ENCODE results near the gene VTI1B.
A peak's percentile ranks its signal among the peaks of the same experiment; 100 is the strongest.

Gene VTI1B

DNA sequence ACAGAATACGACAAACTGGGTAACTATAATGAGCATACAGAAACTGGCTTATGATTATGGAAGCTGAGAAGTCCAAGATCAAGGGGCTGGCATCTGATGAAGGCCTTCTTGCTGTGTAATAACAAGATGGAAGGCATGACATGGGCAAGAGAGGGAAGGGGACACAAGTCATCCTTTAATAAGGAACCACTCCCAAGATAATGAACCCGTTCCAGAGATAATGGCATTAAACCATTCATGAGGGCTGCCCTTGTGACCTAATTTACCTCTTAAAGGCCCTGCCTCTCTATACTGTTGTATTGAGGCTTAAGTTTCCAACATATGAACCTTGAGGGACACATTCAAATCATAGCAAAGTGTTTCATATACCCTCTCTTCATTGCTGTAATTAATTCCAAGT is 4.6 kb upstream of the VTI1B start:
- DNase-seq (ENCODE audit: low read depth): no peak

DNA sequence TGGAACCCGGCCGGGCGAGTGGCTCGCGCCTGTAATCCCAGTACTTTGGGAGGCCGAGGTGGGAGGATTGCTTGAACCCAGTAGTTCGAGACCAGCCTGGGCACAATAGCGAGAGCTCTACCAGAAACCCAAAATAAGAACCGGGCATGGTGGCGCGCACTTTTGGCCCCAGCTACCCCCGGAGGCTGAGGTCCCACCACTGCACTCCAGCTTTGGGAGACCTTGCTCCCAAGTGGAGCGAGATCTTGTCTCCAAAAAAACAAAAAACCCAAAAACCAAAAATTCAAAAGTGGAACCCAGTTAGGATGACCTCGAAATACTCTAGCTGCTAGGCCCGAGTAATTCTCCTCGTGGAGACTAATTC is 769 bp upstream of the VTI1B start:
- DNase-seq (ENCODE audit: low read depth): no peak

DNA sequence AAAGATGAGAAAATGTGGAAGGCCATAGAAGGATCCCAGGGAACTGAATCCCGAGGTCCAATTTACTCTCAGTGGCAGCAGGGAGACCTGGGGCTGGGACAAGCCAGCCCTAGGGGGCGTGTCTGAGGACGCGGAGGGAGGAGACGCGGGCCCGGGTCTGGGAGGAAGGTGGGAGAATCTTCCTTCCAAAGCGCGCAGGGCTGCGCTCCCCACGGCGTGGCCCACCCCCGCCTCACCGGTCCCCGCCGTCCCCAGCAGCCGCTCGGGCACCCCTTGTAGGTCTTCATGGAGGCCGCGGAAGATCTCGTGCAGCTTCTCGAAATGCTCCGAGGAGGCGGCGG is 323 bp downstream of the VTI1B start:
- DNase-seq (ENCODE audit: low read depth): peak; percentile 76

DNA sequence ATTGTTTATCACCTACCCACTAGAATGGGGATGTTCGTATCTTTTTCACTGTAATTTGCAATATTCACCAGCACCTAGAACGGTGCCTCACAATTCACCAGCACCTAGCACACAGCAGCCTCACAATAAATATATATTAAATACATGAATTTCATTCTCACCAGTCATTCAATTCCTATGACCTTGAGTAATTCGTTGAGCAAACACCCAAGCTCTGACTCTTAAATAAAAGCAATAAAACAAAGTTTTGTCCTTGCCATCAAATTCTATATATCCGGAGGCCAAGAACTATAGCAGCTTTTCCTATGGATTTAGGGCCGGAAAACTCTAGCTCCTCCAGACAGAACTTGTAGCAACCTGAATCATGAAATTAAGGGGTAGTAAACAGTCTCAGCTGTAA is 981 bp downstream of the VTI1B start:
- peak; percentile 52 for DNase-seq (ENCODE audit: low read depth)

DNA sequence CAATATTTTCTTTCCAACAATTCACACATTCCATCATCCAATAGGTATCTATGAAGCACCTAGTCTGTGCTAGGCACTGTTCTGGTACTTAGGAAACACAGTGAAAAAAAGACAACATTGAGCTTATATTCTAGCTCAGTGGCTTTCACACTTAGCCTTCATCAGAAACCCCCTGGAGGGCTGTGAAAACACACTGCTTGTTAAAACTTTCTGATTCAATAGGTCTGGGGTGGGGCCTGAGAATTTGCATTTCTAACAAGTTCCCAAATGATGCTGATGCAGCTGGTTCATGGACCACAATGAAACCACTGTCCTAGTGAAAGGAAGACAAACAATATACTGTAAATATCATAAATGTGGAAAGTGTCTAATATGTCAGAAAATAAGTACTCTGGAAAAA is 5.9 kb downstream of the VTI1B start:
- DNase-seq (ENCODE audit: low read depth): no peak

DNA sequence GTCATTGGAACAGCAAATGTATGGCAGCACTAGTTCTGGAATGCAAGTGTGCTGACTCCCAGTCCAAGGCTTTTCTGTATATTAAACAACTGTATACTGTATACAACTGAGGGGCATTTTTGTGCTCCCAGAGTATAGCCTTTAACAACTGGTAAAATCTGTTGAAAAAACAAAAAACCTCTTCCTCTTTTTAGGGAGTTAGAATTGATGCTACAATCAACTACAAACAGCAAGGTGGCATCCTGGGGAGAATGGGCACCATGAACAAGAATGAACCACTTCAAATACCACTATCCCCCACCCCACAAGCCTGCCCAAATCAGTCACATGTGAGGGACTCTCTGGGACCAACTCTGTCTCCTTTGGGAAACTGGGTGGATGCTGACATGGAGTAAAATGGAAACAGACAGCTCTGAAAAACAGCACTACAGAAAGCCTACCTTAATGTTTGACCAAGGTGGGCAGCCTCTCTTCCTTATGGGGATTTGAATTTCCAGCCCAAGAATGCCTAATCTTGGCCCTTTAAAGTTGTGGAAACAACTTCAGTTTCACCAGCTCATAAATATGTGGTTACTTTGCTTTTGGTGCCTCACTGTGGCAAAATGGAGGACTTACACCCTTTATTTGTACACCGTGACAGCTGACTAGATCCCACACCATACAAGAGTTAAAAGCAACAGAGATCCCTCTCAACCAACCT is 7.5 kb downstream of the VTI1B start:
- DNase-seq (ENCODE audit: low read depth): peak; percentile 72

DNA sequence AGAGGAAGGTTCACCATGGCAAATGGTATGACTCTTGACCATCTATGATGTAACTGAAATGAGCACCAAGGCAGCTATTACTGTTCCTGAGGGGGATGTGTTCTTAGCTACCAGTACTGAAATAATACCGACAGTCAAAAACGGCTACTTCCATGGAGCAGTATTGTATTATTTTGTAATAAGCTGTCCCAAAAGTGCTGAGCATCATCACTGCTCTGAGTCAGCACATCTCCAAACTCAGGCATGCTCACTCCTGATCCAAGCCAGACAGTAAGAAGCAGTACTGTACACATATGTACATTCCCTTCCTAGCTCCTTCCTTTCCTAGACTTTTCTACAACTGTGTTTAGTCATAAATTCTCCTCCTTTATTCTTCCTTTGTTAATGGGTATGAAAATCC is 8.6 kb downstream of the VTI1B start:
- DNase-seq (ENCODE audit: low read depth): peak; percentile 25

DNA sequence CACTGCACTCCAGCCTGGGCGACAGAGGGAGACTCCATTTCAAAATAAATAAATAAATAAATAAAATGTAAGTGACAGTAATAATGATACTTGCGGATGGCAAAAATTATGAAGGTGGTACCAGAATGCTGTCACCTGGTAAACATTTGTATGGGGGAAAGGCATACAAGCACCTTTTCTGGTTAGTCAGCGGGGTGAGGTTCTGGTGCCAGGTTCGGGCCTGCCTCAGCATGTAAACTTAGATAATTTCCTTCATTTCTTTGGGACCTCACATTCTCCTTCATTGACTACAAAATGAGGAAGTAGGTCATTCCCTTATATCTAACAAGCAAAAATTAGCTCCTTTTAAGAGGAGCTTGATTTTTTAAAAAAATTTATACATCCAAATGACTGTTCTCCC is 10.8 kb downstream of the VTI1B start:
- no peak for DNase-seq (ENCODE audit: low read depth)

DNA sequence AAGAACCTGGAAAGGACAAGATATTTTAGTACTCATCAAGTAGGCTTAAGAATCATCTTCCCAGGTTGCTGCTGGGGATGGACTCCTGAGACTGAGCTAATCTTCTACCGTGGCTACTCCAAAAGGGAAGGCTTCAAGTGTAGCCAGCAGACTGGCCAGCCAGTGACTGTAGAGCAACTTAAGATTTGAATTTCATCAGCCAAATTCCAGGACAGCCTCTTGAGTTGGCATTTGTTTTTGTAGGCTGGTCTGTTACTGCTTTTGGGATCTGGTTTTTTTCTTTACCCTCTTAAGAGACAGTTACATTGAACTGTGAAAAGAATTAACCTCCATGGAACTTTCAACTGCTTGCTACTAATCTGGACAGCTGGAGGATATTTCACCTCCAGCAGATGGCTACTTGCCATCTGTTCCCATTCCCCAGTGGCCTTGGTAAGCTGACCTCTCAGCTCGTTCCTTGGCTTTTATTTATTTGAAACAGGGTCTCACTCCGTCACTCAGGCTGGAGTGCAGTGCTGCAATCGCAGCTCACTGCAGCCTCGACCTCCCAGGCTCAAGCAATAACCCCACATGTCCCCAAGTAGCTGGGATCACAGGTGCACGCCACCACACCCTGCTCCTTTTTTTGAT is 20.7 kb downstream of the VTI1B start:
- no peak for DNase-seq (ENCODE audit: low read depth)

DNA sequence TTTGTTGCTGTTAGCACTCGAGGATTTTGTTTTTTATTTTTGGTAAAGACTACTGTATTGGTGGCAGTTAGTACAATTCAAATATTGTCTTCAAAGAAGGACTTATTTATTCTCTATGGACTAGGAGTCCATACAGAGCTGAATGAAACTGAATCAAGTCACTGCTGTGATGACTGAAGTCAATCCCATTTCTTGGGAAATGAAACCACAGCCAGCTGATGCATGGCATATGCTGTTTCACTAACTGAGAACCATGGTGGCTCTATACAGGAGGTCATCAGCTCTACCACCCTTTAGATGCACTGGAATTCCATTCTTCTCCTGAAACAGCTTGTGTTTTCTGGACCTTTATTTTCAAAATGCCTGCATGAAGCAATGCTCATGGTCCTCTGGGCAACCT is 22.2 kb downstream of the VTI1B start:
- no peak for DNase-seq (ENCODE audit: low read depth)

DNA sequence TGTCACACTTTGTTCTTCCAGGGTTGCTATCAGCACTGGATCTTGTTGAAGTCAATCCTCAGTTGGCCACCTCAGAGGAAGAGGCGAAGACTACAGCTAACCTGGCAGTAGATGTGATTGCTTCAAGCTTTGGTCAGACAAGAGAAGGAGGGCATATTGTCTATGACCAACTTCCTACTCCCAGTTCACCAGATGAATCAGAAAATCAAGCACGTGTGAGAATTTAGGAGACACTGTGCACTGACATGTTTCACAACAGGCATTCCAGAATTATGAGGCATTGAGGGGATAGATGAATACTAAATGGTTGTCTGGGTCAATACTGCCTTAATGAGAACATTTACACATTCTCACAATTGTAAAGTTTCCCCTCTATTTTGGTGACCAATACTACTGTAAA is 23.7 kb downstream of the VTI1B start:
- peak; percentile 82 for DNase-seq (ENCODE audit: low read depth)

DNA sequence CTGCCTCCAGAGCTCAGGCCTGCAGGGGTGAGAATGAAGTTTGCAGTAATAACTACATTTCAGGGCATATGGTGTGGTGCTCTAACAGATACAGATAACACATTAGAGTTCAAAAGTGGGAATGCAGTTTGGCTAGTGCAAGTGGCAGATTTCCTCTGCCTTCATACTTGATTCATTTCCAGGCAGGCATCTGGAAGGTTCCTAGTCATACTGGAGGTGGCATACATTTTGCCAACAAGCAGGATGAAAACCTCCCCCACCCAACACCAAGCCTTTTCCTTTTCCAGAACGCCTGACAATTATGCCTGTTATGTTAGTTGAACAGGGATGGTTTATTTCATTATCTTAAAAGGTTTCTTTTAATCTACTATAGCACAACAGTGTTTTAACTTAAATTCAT is 24.3 kb downstream of the VTI1B start:
- no peak for DNase-seq (ENCODE audit: low read depth)

DNA sequence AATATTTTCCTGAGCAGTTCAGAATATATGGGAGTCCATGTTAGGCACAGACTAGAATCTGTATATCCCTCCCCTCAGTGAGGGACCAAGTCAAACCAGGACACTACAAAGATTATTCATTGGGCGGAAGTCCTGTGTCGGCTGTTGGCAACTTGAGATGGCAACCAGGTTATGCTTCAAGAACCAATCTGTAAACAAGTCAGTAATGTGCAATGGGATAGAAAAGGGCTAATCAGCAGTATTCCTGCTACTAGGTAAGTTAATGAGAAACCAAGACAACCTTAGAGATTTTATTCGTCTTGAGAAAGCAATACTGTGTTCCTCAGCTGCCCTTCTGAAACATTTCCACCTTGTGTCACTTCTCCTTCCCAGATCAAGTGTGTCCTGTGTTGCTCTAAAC is 28.3 kb downstream of the VTI1B start:
- no peak for DNase-seq (ENCODE audit: low read depth)

DNA sequence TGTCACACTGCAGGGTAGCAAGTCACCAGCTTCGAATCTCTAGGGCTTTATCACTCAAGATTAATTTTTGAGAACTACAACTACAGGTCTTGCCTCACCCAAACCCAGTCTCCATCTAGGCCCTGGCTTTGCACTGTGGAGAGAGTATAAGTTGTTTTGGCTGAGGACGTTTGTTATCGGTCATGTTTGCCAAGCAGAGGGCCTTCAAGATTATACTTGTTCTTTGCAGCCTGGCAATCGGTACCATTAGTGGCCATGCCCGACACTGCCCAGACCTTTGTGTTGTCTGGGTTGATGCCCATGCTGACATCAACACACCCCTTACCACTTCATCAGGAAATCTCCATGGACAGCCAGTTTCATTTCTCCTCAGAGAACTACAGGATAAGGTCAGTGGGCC is 29.0 kb downstream of the VTI1B start:
- DNase-seq (ENCODE audit: low read depth): no peak

DNA sequence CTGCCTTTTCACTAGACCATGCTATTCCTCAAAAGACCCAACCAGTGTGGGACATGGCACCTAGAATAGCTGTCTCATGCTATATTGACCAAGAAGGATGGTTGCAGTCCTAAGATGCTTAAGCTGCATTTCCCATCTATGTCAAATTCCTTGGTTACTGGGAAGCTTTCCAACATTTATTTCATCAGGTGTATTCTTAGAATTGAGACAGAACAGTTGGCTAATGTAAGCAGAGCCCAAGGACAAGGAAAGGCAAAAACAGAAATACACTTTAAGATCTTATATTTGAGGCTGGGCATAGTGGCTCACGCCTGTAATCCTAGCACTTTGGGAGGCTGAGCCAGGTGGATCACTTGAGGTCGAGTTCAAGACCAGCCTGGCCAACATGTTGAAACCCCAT is 30.0 kb downstream of the VTI1B start:
- no peak for DNase-seq (ENCODE audit: low read depth)

DNA sequence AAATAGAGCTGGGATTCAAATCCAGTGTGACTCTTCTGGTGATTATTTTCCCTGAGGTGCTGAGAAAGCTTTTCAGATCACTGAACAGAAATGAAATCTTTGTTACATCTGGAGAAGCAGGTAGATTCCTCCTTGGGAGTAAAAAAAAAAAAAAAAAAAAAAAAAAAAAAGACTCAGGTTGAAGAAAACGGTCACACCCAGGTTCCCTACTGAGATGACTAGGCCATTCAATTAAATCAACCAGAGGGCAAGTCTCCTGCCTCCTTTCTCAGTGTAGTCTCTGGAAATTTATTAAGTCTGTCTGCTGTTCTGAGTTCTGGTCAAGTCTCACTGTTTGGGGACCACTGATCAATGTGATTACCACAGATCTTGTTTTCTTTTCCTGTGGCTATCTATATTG is 30.7 kb downstream of the VTI1B start:
- DNase-seq (ENCODE audit: low read depth): no peak

DNA sequence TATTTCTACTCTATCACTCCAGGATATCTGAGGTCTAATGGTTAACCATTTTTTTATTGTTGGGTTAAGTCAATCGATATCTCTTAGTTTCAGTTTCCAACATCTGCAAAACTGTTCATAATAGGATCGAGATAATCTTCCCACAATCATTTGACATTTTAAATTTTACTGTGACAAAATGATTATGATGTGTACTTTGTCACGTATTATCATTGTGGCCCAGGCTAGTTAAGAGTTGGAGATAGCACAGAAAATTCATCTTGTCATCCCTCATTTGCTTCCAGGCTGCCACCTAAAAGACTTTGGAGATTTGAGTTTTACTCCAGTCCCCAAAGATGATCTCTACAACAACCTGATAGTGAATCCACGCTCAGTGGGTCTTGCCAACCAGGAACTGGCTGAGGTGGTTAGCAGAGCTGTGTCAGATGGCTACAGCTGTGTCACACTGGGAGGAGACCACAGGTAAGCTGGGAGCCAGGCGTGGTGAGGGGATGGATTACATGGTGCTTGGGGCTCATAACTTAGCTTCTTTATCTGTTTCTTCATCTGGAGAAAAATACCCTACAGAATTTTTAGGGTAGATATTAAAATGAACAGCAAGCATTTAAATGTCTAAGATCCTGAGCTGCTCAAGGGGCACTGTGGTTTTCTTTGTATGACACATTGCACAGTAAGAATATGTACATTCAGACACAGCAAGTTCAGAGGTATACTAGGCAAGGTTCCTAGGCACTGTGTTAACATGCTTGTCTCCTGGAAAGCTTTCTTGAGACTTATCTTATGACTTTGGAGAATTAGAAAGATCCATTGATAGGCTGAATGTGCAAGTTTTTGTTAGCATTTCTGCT is 32.3 kb downstream of the VTI1B start:
- DNase-seq (ENCODE audit: low read depth): no peak

DNA sequence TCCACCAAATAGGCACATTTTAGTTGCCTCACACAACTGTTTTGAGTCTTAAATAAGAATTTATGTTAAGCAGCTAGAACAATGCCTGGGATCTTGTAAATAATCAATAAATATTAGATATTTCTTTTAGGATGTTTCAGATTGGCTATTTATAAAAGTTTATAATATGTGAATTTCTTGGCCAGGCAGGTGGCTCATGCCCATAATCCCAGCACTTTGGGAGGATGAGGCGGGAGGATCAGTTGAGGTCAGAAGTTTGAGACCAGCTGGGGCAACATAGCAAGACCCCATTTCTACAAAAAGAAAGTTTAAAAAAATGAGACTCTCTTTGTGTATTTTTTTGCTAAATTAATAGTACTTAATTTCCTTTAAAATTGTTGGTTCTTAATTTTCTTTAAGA is 33.0 kb downstream of the VTI1B start:
- DNase-seq (ENCODE audit: low read depth): no peak

DNA sequence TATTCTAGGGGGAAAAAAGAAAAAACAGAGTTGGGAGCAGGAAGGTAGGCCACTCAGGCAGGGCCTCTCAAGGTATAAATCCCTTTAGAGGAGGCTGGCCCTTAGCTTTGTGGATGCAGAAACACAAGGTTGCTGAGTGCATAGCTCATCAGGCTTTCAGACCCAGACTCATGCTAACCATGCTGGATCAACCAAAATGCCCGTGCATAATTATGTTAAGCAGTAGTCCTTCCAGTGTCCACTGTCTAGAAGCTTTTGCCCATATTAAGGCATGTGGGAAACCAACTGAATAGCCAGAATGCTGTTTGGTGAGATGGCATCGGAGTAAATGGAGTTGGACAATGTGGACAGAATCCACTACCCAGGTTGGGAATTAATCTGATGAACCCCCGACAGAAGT is 35.8 kb downstream of the VTI1B start:
- DNase-seq (ENCODE audit: low read depth): no peak

DNA sequence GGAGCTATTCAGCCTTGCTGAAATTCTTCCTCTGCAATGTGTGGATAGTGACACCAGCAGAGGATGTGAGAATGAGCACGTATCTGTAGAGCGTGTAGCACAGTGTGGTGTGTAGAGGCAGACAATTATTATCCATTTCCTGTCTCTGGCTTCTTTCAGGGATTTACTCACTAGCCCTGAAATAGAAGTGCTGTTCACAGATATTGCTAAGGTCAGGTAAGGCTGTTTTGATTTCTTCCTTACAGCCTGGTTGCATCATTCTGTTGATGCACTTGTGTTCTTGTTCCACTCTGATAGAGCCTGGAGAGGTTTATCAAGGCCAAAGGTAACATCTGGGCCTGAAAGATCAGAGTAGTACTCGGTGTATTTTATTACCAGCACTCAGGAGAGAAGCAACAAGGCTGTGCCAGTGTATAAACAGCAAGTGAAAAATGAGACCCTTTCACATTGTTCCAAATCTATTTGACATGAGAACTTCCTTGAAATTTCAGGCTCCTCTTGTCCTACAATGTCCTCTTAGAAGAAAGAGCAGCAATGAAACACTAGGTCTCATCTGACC is 38.0 kb downstream of the VTI1B start:
- no peak for DNase-seq (ENCODE audit: low read depth)

DNA sequence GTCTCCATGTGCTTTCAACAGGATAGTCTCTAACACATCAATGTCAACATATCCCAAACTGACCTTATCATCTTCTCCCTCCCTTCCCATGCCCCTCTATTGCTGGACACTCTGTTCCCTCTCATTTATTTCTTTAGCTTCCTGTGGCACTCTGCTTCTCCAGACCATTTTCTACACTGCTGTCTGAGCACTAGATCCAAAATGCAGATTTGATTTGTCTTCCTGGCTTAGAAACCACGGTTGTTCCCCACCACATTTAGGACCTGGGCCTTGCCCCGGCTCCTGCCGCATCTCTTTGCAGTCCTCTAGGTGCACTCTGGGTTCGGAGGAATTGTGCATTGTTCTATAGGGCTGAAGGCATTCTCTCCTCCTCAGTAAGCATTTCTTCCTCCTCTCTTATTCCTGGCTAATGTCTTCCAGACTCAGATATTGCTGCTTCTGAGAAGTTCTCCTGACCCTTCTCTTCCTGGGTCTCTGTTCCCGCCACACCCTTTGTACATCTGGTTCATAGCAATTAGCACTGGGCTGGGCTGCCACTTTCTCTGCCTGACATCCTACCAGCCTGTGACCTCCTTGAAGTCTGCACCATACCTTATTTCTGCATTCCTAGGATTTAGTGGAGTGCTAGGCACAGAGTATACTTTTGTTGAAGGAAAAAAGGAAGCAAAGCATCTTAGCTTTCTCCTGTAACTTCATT is 40.8 kb downstream of the VTI1B start:
- DNase-seq (ENCODE audit: low read depth): no peak

DNA sequence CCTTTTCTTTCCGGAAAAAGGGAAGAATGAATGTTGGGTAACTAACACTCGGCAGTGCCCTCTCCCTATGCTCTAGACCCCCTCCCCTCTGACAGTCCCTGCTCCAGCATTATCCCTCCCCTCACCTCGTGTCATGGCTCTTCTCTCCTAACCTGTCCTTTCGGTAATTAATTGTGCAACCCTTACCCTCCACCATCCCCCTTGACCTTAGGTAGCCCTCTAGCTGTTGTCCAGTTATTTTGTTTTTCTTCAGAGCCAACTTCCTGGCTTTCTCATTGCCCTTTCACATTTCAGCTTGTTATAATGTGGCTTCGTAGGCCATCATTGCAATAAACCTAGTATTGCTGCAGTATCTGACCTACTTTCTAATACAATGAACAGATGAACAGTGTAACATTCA is 43.5 kb downstream of the VTI1B start:
- no peak for DNase-seq (ENCODE audit: low read depth)

DNA sequence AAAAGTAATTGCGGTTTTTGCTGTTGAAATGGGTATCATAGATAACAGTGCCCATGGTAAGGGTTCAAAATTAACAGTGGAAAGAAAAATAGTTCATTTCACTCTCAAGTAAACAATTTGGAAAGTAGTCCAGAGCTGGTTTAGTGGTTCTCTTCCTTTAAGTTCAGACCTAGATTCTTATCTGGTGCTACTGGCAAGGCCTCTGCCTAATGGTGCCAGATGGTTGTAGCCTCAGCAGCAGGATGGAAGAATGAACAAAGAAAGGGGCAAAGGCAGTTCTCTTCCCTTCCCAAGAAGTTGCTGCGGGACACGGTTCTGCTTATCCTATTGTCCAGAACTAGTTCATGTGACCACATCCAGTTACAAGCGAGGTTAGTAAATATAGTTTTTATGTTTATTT is 44.2 kb downstream of the VTI1B start:
- DNase-seq (ENCODE audit: low read depth): no peak
